Dedifferentiated amniotic fluid mesenchymal stem cell (primary cell): Measurements from ENCODE around the gene SAMD13.

Source experiments
- DNase-seq: peaks from one replicate; pipeline ENCODE4 v3.0.0-alpha.2; 2016; ENCODE audit errors: extremely low spot score

SAMD13 gene

DNA sequence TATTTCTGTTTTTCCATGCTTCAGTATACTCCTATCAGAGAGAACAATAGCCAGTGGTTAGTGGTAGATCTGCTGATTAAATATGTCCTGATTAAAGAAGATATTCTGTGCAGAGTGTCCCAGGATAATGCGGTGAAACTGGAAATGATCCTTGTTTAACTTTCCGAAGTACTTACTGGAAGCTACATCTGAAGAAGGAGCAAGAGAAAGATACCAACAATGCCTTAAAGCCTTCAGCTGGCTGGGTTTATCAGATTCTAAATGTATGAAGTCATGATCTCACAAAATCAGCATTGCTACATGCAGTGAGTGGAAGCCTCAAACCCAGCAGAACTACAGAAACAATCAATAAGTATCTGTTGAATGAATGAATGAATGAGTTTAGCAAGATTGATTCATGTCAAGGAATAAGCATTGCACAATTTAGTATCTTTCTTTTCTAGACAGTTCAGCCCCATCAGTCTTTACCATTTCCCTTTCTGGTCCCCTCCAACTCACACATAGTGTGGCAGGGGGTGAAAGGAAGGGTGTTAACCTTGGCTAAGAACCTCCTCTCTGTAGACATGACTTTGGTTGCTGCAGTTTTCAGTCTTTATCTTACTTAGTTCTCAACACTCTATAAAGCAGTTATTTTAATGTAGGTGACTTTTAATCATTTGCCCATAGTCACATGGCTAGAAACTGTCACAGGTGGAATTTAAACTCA lies 72.1 kb downstream of the SAMD13 start:
- no peak for DNase-seq

- peak; percentile 45 for DNase-seq
Measured at GRCh38 chr1:84374991-84375696, 73.6 kb downstream of the SAMD13 start.

DNA sequence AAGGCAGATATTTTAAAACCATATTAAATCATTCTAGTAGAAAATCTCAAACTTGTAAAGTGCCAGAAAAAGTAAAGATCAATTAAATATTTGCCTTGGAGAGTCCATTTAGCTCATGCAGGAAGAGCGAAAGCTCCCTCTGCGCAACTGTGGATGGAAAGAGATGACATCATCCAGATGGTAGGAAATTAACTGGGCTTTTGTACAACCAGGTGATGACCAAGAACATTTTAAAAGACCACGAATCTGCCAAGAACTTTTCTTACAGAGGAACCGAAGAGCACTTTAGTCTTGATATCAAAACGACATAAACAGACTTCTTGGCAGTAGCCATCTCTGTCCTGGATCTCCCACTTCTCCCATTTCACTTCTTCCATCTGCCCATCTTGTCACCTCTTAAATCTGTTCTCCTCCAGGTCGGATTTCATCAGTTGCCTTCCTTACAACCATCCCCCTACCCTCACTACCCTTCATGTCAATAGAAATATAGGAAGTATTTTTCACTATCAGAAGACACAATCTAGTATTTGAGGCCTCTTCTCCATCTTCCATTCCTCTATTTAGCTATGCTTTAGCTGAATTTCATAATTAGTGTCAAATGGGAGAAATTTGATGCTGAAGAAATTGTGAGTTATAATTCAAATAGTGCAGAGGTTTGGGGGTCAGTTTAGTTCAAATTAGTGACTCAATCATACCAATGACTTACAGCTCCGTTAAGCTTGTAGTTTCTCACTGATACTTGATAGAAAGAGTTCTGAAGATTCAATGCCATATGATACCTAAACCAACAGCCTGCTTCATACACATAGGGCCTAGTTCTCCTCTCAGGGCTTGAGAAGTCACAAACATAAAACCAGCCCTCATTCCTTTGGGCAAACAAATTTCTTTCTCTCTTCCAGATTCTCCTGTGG lies 74.7 kb downstream of the SAMD13 start:
- no peak for DNase-seq

DNA sequence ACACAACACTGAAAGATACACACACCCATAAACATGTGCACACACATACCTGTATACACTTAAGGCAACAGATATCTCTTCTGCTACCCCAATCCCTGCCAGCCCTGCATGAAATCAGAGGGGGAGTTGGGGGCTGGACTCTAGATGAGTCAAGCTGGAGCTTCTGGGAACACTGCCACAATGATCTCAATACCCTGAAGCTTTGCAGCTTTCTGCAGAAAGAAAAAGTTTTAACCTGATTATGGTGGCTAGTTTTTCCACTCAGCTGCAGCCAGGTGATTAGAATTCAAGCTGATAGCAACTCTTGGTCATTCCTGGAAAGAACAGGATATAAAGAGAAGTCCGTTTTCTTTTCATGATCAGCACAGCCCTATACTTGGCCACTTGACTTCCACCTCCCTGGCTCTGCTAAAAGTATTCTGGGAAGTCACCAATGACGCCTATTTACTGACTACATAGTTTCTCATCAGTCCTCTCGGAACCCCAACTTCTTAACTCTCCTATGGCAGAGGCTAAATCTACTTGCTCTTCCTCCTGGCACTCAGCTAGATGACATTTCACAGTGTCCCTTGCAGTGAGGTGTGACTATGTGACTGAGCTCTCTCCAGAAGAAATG lies 76.1 kb downstream of the SAMD13 start:
- peak; percentile 39 for DNase-seq

- no peak for DNase-seq
Measured at GRCh38 chr1:84379138-84379916, 77.8 kb downstream of the SAMD13 start.

GRCh38 chr1:84379917-84380180 lies 78.3 kb downstream of the SAMD13 start:
- DNase-seq = no peak

- no peak for DNase-seq
Measured at GRCh38 chr1:84382127-84382526, 80.6 kb downstream of the SAMD13 start.

GRCh38 chr1:84385347-84385746 lies 83.8 kb downstream of the SAMD13 start:
- DNase-seq = no peak

DNA sequence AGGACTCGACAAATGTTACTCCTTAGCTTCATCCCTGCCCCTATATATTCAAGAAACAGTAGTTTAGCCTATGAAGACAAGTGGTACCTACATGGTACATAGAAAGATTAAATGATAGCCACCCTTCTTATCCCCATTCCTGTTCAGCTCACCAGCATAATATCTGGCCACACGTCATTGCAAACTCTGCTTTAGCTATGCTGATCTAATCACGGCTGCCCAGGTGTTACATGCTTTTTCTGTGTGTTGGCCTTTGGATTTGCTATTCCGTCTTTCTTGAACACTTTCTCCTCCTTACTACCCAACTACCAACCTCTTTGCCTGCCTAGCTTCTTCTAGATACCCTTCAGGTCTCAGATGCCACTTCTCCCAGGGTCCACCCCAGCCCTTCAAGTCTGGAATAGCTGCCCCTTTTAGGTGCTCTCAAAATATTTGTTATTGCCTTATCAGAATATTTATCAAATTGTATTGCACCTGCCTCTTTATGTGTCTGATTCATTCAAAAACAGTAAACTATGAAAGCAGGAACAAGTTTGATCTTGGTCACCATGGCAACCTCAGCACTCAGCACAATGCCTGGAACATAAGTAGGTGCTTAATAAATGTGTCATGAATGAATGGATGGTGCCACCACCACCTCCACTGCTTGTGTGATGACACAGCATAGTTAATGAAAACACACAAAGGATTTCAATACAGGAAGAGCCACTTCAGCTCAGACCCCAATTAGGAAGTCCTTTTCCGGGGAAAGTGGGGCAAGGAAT lies 85.4 kb downstream of the SAMD13 start:
- no peak for DNase-seq

GRCh38 chr1:84387480-84388163 lies 86.1 kb downstream of the SAMD13 start:
- no peak for DNase-seq

DNA sequence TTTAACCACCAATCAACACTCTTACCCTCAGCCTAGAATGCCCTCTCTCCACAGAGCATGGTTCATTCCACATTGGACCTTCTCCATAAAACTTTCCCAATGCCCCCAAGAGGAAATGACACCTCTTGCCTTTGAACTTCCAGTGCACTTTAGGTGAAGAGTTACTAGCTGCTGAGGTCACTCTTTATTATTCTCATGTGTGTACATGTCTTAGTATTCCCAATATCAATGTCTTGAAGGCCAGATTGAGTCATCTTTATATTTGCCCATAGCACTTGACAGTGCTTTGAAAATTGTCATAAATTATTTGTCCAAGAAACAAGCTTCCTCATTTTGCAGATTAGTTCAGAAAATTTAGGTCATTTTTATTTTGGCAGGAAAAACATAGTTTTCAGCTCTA lies 88.7 kb downstream of the SAMD13 start:
- no peak for DNase-seq

GRCh38 chr1:84398175-84399155 lies 97.0 kb downstream of the SAMD13 start, which contains the start of gene DNASE2B:
TSS of gene DNASE2B (plus strand) at chr1:84398484. CDS start at chr1:84398565, 81 bp downstream.
- DNase-seq = no peak
